Endodermal cell (in vitro differentiated cells): ENCODE results near the gene VWA8. TPM values are rescaled to one million over a fixed set of nuclear protein-coding genes. Genes with fewer than 3 reads are reported as not detected.

Experiments
- DNase-seq: peaks from one replicate; pipeline ENCODE4 v3.0.0-alpha.2; 2017
- H3K27ac ChIP-seq: 2 replicates; pipeline ENCODE4 v1.5.1; 2013; ENCODE audit warnings: mild to moderate bottlenecking, low read depth, low read length, moderate library complexity
- H3K27me3 ChIP-seq: 2 replicates; pipeline ENCODE4 v1.6.1; 2013; ENCODE audit warnings: mild to moderate bottlenecking, low read length, moderate library complexity; ENCODE audit not compliant: insufficient read depth, control insufficient read depth, poor library complexity, severe bottlenecking
- H3K36me3 ChIP-seq: 2 replicates; pipeline ENCODE4 v1.7.0; 2013; ENCODE audit warnings: mild to moderate bottlenecking, low read length, moderate library complexity; ENCODE audit not compliant: control insufficient read depth, insufficient read depth
- H3K4me1 ChIP-seq: one replicate; pipeline ENCODE4 v1.7.0; 2013; ENCODE audit warnings: low read length; ENCODE audit not compliant: control insufficient read depth, insufficient read depth
- H3K4me3 ChIP-seq: 2 replicates; pipeline ENCODE4 v1.5.1; 2013; ENCODE audit warnings: mild to moderate bottlenecking, low read length, moderate library complexity
- H3K9ac ChIP-seq: 2 replicates; pipeline ENCODE4 v1.6.1; 2013; ENCODE audit warnings: mild to moderate bottlenecking, low read length, moderate library complexity; ENCODE audit not compliant: poor library complexity, severe bottlenecking; ENCODE audit errors: extremely low read depth
- H3K9me3 ChIP-seq: 2 replicates; pipeline ENCODE4 v1.6.1; 2013; ENCODE audit warnings: mild to moderate bottlenecking, low read length, moderate library complexity; ENCODE audit not compliant: control insufficient read depth
- H3K27ac Mint-ChIP-seq: 2 replicates; pipeline ENCODE4 v1.8.0; 2020; ENCODE audit warnings: mixed read lengths
- H3K27me3 Mint-ChIP-seq: 2 replicates; pipeline ENCODE4 v1.8.0; 2021; ENCODE audit warnings: mild to moderate bottlenecking, mixed read lengths; ENCODE audit not compliant: insufficient read depth
- H3K36me3 Mint-ChIP-seq: 2 replicates; pipeline ENCODE4 v1.8.0; 2020; ENCODE audit warnings: low read depth, mixed read lengths
- H3K4me1 Mint-ChIP-seq: 2 replicates; pipeline ENCODE4 v1.8.0; 2020; ENCODE audit warnings: mixed read lengths
- H3K4me3 Mint-ChIP-seq: 2 replicates; pipeline ENCODE4 v1.8.0; 2020; ENCODE audit warnings: mild to moderate bottlenecking, moderate library complexity, mixed read lengths
- H3K9me3 Mint-ChIP-seq: 2 replicates; pipeline ENCODE4 v1.8.0; 2020; ENCODE audit warnings: mild to moderate bottlenecking, mixed read lengths
- WGBS, 2 experiments: methylation state at CpG; one replicate each; pipeline versions ENCODE4 v1.1.5 to v1.1.7; 2013; ENCODE audit warnings: missing lambda C conversion rate in 2 of 2, mixed read lengths in 1 of 2; ENCODE audit not compliant: insufficient coverage in 1 of 2, insufficient read length in 1 of 2; 5-methylcytosine and 5-hydroxymethylcytosine counted together
- total RNA-seq, 2 donors: library from RNA; stranded (reverse); fragmentation: NEBNext Ultra II Directional in 1 of 2; extraction: Animal tissue kit (Norgen Biotek cat#: 25700) in 1 of 2; gene quantifications; 2 replicates in 1 of 2; 3 replicates in 1 of 2; pipeline ENCODE4 v1.2.1, GENCODE V29; 2021
- TF ChIP-seq, protein P1 (sequence below): fragments of 200-600 bp; sonication (generic); conservative IDR thresholded peaks from 2 replicates; pipeline ENCODE4 v1.5.0; 2021; ENCODE audit warnings: antibody characterized with exemption, mild to moderate bottlenecking

VWA8 gene
- total RNA-seq, 2 donors from 2014 or later, result 24.6 to 25.6 TPM

DNA sequence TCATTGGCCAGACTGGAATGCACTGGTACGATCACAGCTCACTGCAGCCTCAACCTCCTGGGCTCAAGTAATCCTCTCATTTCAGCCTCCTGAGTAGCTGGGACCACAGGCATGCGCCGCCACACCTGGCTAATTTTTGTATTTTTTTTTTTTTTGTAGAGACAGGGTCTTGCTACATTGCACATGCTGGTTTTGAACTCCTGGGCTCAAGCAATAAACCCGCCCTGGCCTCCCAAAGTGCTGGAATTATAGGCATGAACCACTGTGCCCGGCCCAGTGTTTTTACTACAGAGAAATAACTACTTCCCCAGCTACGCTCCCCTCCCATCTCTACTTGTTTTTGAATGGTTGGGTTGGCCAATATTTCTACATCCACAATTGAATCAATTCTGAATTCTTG lies 381.0 kb downstream of the VWA8 start:
- no peak overlapping the region for H3K4me3 ChIP-seq
- 97 to 100% methylated on average over 3 to 6 of the region's 6 CpGs for WGBS, 2 experiments
- no peaks in the 10 kb centered on the region for H3K4me1 ChIP-seq
- H3K9me3 Mint-ChIP-seq, result no peaks in the 10 kb centered on the region
- H3K27ac ChIP-seq, result no peak overlapping the region
- no peaks in the 10 kb centered on the region for H3K9me3 ChIP-seq
- H3K9ac ChIP-seq, result no peak overlapping the region
- no peak overlapping the region for H3K4me3 Mint-ChIP-seq
- no peaks in the 10 kb centered on the region for H3K27me3 ChIP-seq
- H3K36me3 ChIP-seq, result peaks cover 12% of the 10 kb centered on the region
- TF ChIP-seq, protein P1, sequence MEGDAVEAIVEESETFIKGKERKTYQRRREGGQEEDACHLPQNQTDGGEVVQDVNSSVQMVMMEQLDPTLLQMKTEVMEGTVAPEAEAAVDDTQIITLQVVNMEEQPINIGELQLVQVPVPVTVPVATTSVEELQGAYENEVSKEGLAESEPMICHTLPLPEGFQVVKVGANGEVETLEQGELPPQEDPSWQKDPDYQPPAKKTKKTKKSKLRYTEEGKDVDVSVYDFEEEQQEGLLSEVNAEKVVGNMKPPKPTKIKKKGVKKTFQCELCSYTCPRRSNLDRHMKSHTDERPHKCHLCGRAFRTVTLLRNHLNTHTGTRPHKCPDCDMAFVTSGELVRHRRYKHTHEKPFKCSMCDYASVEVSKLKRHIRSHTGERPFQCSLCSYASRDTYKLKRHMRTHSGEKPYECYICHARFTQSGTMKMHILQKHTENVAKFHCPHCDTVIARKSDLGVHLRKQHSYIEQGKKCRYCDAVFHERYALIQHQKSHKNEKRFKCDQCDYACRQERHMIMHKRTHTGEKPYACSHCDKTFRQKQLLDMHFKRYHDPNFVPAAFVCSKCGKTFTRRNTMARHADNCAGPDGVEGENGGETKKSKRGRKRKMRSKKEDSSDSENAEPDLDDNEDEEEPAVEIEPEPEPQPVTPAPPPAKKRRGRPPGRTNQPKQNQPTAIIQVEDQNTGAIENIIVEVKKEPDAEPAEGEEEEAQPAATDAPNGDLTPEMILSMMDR, result no peak
- no peak for DNase-seq
- peaks cover 12% of the 10 kb centered on the region for H3K4me1 Mint-ChIP-seq
- H3K27me3 Mint-ChIP-seq, result no peaks in the 10 kb centered on the region
- H3K36me3 Mint-ChIP-seq, result peaks cover 38% of the 10 kb centered on the region
- no peak overlapping the region for H3K27ac Mint-ChIP-seq

DNA sequence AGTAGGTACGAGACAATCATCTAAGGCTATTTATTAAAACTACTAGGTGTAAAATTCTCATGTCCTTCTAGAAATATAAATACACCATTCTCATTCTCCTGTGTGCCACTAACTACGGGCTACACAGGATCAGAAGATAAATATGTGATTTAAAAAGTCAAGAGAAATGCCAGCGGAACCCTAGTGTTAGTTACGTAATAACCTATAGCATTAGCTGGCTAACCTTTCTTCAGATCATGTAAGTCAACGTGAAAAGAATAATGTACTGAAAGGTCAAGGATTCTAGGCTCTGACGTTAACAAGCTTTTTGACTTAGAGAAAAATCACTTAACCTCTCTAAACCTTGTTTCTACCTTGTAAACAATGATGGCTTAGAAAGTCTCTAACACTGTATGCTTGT lies 381.7 kb downstream of the VWA8 start:
- H3K4me1 Mint-ChIP-seq, result peaks cover 12% of the 10 kb centered on the region
- no peak overlapping the region for H3K4me3 Mint-ChIP-seq
- Histone ChIP-seq H3K36me3 (peaks cover 13% of the 10 kb centered on the region), H3K27ac (no peak overlapping the region), H3K27me3 (no peaks in the 10 kb centered on the region), H3K4me1 (no peaks in the 10 kb centered on the region), H3K9me3 (no peaks in the 10 kb centered on the region), H3K9ac (no peak overlapping the region), H3K4me3 (no peak overlapping the region)
- no peaks in the 10 kb centered on the region for H3K9me3 Mint-ChIP-seq
- H3K27ac Mint-ChIP-seq, result no peak overlapping the region
- WGBS, 2 experiments, result 85% methylated on average over 4 to 6 of the region's 6 CpGs
- TF ChIP-seq, protein P1, result no peak
- H3K27me3 Mint-ChIP-seq, result no peaks in the 10 kb centered on the region
- peaks cover 39% of the 10 kb centered on the region for H3K36me3 Mint-ChIP-seq
- no peak for DNase-seq

DNA sequence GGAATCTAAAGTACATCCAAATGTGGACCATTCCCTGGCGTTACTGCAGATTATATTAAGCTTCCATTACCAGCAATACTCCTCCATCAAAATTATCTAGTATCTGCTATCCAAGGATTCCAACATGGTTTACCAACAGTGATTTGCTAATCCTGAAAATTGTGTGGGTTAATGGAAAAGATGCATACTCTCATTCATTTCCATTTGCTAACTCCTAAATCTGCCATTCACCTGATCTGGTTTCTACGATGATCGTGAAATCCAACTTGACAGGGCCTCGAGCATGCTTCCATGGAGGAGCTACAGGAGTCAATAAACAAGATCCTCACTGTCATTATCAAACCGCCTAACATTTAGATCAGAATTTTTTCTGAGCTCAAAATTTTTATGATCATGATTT lies 382.5 kb downstream of the VWA8 start:
- WGBS, 2 experiments, result 96 to 98% methylated on average over 5 of the region's 5 CpGs
- Histone ChIP-seq H3K4me3 (no peak overlapping the region), H3K9me3 (no peaks in the 10 kb centered on the region), H3K27ac (no peak overlapping the region), H3K4me1 (no peaks in the 10 kb centered on the region), H3K36me3 (peaks cover 13% of the 10 kb centered on the region), H3K27me3 (no peaks in the 10 kb centered on the region), H3K9ac (no peak overlapping the region)
- H3K27me3 Mint-ChIP-seq, result no peaks in the 10 kb centered on the region
- no peaks in the 10 kb centered on the region for H3K9me3 Mint-ChIP-seq
- DNase-seq, result no peak
- no peak overlapping the region for H3K4me3 Mint-ChIP-seq
- no peak overlapping the region for H3K27ac Mint-ChIP-seq
- peaks cover 38% of the 10 kb centered on the region for H3K36me3 Mint-ChIP-seq
- TF ChIP-seq, protein P1, result no peak
- peaks cover 12% of the 10 kb centered on the region for H3K4me1 Mint-ChIP-seq
